Gastroesophageal sphincter (tissue), 4 donors: ENCODE results near the gene DBF4B. TPM values are rescaled to one million over a fixed set of nuclear protein-coding genes. Genes with fewer than 3 reads are reported as not detected.

ENCODE experiments used
- ATAC-seq: fragments of 150-250 bp; one replicate; pipeline ENCODE4 v1.9.1; 2016; ENCODE audit warnings: mild to moderate bottlenecking, moderate library complexity
- H3K27ac ChIP-seq, 4 donors: fragments of 200-600 bp; sonication (generic) in 3 of 4; 1 replicate in 3 of 4; 2 replicates in 1 of 4; pipeline ENCODE4 v1.5.1; 2016 to 2019
- H3K27me3 ChIP-seq: fragments of 200-600 bp; sonication (generic); one replicate; pipeline ENCODE4 v1.5.1; 2019
- H3K36me3 ChIP-seq, 2 donors: fragments of 200-600 bp; sonication (generic); one replicate each; pipeline ENCODE4 v1.5.1; 2019; ENCODE audit warnings: control low read depth in 1 of 2
- H3K4me1 ChIP-seq, 3 donors: fragments of 200-600 bp; sonication (generic); 1 replicate in 2 of 3; 2 replicates in 1 of 3; pipeline ENCODE4 v1.5.1; 2016 to 2019; ENCODE audit warnings: control low read depth in 2 of 3
- H3K4me3 ChIP-seq, 2 donors: fragments of 200-600 bp; sonication (generic); one replicate each; pipeline ENCODE4 v1.5.1; 2019; ENCODE audit warnings: mild to moderate bottlenecking in 1 of 2, moderate library complexity in 1 of 2
- H3K9me3 ChIP-seq, 3 donors: fragments of 200-600 bp; sonication (generic); one replicate each; pipeline ENCODE4 v1.5.1; 2017 to 2019; ENCODE audit warnings: control low read depth in 2 of 3
- EP300 ChIP-seq: sonication (generic); formaldehyde crosslinking; IDR thresholded peaks from one replicate; pipeline ENCODE4 v1.6.1; 2017; ENCODE audit warnings: antibody characterized with exemption, mild to moderate bottlenecking
- POLR2A ChIP-seq, 2 donors: fragments of 450-650 bp; IDR thresholded peaks; one replicate each; pipeline ENCODE4 v1.6.1; 2017; ENCODE audit warnings: antibody characterized with exemption in 2 of 2, mild to moderate bottlenecking in 2 of 2, moderate library complexity in 1 of 2
- POLR2AphosphoS5 ChIP-seq: sonication (generic); formaldehyde crosslinking; IDR thresholded peaks from one replicate; pipeline ENCODE4 v1.6.1; 2017; ENCODE audit warnings: antibody characterized with exemption
- WGBS, 2 donors: methylation state at CpG; one replicate each; pipeline ENCODE4 v1.1.5; 2018; ENCODE audit warnings: low coverage in 1 of 2; 5-methylcytosine and 5-hydroxymethylcytosine counted together
- total RNA-seq, 4 donors: library from RNA; depleted of rRNA; stranded (reverse); fragments of >200 nt; gene quantifications; one replicate each; pipeline ENCODE4 v1.1.0, GENCODE V29; 2016
- TF ChIP-seq, protein P1 (sequence below), 4 experiments: fragments of 200-600 bp in 2 of 4; fragments of 450-650 bp in 2 of 4; sonication (generic) in 1 of 4; IDR thresholded peaks; one replicate each; pipeline ENCODE4 v1.5.1; 2017 to 2019; ENCODE audit warnings: antibody characterized with exemption in 4 of 4, mild to moderate bottlenecking in 2 of 4, moderate library complexity in 2 of 4

Gene DBF4B
- total RNA-seq, 4 donors from 2014 or later: 0.96 to 7.2 (median 3.9) TPM

DNA sequence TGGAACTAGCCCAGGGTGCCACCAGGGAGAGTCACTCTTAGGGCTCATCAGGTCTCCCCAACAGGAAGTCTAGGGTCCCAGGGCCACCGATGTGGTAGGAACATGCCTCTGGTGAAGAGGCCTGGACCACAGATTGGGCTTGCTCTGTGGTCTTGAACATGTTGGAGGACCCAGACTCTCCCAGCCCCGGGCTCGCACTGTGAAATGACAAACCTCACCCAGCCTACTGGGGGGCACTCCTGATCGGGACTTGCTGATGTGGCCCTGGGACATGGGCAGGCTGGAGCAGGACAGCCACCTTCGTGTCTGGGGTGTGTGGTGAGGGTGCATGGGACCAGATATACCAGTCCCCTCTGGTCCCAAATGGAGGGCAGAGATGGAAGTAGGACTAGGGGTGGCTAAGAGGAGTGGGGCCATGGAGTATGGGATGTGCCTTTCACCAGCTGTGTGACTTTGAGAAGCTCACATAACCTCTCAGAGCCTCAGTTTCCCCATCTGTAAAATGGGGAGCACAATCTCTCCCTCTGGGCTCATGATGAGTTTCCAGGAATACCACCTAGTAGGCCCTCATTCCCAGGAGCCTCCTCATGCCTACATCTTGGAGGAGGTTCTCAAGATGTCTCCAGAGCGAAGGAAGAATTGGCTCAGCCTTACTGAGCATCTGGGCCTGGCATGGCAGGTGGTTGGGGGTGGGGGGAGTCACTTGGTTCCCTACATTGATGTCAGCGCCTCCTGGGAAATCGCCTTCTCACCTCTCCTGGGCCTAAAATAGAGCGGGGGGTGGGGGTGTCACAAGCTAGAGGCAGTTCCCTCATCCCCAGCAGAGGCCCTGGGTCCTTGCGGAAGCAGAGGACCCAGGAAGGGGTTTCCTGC lies 48.8 kb downstream of the DBF4B start:
- TF ChIP-seq POLR2AphosphoS5: no peak
- TF ChIP-seq POLR2A (IDR thresholded peaks at IDR 0.05): no peak
- TF ChIP-seq, protein P1, sequence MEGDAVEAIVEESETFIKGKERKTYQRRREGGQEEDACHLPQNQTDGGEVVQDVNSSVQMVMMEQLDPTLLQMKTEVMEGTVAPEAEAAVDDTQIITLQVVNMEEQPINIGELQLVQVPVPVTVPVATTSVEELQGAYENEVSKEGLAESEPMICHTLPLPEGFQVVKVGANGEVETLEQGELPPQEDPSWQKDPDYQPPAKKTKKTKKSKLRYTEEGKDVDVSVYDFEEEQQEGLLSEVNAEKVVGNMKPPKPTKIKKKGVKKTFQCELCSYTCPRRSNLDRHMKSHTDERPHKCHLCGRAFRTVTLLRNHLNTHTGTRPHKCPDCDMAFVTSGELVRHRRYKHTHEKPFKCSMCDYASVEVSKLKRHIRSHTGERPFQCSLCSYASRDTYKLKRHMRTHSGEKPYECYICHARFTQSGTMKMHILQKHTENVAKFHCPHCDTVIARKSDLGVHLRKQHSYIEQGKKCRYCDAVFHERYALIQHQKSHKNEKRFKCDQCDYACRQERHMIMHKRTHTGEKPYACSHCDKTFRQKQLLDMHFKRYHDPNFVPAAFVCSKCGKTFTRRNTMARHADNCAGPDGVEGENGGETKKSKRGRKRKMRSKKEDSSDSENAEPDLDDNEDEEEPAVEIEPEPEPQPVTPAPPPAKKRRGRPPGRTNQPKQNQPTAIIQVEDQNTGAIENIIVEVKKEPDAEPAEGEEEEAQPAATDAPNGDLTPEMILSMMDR (IDR thresholded peaks at IDR 0.05): no peak
- TF ChIP-seq EP300: no peak
- 67% methylated on average over 1 of the region's 10 CpGs; no CpG with 5 or more reads in 1 of the 2 donors for WGBS, 2 donors
- Histone ChIP-seq H3K9me3 (no peaks in the 10 kb centered on the region), H3K4me3 (no peak overlapping the region), H3K27me3 (peaks cover 52% of the 10 kb centered on the region), H3K4me1 (peaks cover 0 to 18% (median 6%) of the 10 kb centered on the region in 3 donors), H3K36me3 (no peaks in the 10 kb centered on the region), H3K27ac (no peak overlapping the region)
- no peak for ATAC-seq

DNA sequence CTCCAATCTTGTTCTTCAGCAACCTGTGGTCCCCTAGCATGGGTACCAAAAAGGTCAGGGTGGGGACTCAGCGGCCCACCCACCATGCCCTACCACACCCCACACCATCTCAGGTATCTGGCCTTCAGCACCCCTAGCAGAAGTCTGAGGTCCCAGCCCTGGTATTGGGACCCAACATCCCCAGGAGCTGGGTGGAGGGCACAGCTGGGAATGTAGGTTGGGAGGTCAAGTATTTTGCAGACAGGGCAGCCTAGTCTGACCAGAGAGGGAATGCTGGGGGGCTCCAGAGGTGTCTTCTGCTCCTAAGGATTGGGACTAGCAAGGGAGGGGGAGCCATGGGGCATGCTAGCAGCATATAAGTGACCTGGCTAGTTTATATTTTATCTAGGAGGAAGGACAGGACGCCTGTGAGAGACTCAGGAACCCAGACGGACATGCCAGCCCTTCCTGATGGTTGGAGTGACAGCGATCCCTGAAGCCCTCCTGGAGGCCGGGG lies 49.5 kb downstream of the DBF4B start:
- no peaks in the 10 kb centered on the region for H3K36me3 ChIP-seq
- peaks cover 58% of the 10 kb centered on the region for H3K27me3 ChIP-seq
- H3K4me1 ChIP-seq: peaks cover 0 to 18% (median 6%) of the 10 kb centered on the region in 3 donors
- 63% methylated on average over 2 of the region's 5 CpGs; no CpG with 5 or more reads in 1 of the 2 donors for WGBS, 2 donors
- ATAC-seq: no peak
- no peak overlapping the region for H3K4me3 ChIP-seq
- H3K27ac ChIP-seq: no peak overlapping the region
- TF ChIP-seq POLR2AphosphoS5: no peak
- TF ChIP-seq POLR2A (IDR thresholded peaks at IDR 0.05): no peak
- TF ChIP-seq, protein P1 (IDR thresholded peaks at IDR 0.05): no peak
- no peak for TF ChIP-seq EP300
- no peaks in the 10 kb centered on the region for H3K9me3 ChIP-seq

DNA sequence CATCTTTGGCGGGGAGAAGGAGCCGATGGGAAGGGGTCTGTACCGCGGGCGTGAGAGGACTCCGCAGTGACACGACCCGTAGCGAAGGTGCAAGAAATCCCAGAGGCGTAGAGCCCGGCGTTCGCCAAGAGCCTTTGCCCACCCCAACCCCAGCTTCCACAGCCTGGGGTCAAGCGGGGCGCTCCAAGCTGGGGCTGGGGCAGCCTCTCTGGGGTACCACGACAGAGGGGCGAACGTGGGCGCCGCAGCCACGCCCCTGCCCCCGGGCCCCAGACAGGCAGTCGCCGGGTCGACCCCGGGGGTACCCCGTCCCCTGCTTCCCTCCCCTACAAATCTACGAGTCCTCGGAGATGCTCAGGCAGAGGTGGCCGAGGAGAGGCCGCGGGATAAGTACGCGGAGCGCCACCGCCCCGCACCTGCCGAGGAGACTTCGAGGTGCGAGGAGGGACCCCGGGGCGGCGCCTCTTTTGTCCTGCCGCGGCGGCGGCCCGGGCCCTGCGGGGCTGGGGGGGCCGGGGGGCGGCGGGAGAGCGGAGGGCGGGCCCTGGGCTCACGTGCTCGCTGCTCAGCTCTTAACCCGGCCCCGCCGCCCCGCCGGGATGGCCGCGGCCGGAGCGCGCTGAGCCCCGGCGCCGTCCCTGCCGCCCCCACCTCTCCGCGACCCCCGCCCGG lies 50.1 kb downstream of the DBF4B start, which contains the start of gene ADAM11:
Gene ADAM11 (plus strand): TSS at position 575 of the 672 bp plus-strand sequence. CDS start 212 bp downstream, outside the sequence.
- H3K27me3 ChIP-seq: peaks cover 58% of the 10 kb centered on the region
- TF ChIP-seq, protein P1 (IDR thresholded peaks at IDR 0.05): no peak
- TF ChIP-seq EP300 (no peak), POLR2A (IDR thresholded peaks at IDR 0.05) (no peak), POLR2AphosphoS5 (no peak)
- WGBS, 2 donors: no CpG with 5 or more reads among the region's 74 CpGs
- no peaks in the 10 kb centered on the region for H3K9me3 ChIP-seq
- peak within 1 kb of the TSS; percentile 26 to 56 for H3K4me3 ChIP-seq
- peaks cover 0 to 18% (median 6%) of the 10 kb centered on the region in 3 donors for H3K4me1 ChIP-seq
- no peak within 1 kb of the TSS for H3K27ac ChIP-seq
- no peaks in the 10 kb centered on the region for H3K36me3 ChIP-seq
- ATAC-seq: peak; percentile 60

DNA sequence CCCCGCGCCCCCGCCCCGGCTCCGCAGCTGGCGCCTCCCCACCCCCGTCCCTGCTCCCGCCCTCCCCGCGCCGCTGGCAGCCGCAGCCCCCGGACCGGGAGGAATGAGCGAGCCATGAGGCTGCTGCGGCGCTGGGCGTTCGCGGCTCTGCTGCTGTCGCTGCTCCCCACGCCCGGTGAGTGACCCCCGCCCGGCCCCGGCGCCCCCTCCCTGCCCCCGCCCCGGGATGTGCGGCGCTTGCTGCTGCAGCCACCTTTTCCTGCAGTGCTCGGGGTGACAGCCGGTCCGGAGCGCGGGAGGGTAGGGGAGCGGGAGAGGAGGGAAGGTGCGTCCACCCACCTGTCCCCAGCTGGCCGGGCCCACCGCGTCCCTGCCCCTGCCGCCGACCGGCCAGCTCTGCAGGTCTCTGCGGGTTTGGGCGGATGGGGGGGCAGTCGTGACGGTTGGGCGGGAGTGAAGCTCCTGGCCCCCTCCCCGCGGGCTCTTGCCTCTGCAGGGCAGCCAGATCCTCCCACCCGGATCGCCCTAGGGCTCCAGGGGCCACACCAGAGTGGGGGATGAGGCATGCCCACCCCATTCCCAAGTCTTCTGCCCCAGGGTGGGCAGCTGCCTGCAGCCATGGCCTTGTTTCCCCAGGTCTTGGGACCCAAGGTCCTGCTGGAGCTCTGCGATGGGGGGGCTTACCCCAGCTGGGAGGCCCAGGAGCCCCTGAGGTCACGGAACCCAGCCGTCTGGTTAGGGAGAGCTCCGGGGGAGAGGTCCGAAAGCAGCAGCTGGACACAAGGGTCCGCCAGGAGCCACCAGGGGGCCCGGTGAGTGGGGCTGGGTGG lies 50.8 kb downstream of the DBF4B start:
- Histone ChIP-seq H3K9me3 (no peaks in the 10 kb centered on the region), H3K27me3 (peaks cover 60% of the 10 kb centered on the region), H3K36me3 (no peaks in the 10 kb centered on the region), H3K27ac (no peak overlapping the region), H3K4me3 (peak overlapping the region; percentile 26 to 56), H3K4me1 (peaks cover 0 to 18% (median 6%) of the 10 kb centered on the region in 3 donors)
- peak; percentile 24 for ATAC-seq
- TF ChIP-seq POLR2A (IDR thresholded peaks at IDR 0.05): no peak
- no peak for TF ChIP-seq EP300
- no peak for TF ChIP-seq POLR2AphosphoS5
- TF ChIP-seq, protein P1 (IDR thresholded peaks at IDR 0.05): no peak
- WGBS, 2 donors: 60% methylated on average over 1 of the region's 60 CpGs; no CpG with 5 or more reads in 1 of the 2 donors
